ENCODE data around the gene AVL9.

GRCh38 chr7:32458025-32458424 is 37.3 kb upstream of the AVL9 start:
- TF ChIP-seq CTCF (IDR thresholded peaks at IDR 0.05) (no peak), ZFX (IDR thresholded peaks at IDR 0.05; ENCODE audit: borderline replicate concordance) (no peak)

All from 22Rv1 (cell line).